ENCODE data around the gene CUL5.

DNA sequence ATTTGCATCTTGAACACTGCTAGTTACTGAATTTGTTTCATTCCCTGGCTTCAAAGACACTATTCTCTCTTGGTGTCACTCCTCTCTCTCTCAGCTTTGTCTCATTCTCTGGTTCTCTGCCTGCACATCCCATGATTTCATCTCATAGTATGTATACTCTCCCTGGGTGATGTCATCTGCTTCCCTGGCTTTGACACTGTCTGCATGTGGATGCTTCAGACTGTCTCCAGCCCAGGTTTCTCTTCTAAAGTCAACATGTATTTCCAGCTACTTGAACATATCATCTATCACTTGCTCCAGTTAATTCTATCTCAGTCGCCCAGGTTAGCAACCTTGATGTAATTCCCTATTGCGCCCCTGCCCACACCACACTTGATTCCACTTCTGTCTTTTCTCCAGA is 103.4 kb downstream of the CUL5 start:
- TF ChIP-seq, protein P1, sequence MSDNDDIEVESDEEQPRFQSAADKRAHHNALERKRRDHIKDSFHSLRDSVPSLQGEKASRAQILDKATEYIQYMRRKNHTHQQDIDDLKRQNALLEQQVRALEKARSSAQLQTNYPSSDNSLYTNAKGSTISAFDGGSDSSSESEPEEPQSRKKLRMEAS (IDR thresholded peaks at IDR 0.05; ENCODE audit: low read depth), result no peak
- TF ChIP-seq EZH2phosphoT487 (IDR thresholded peaks at IDR 0.05; ENCODE audit: borderline replicate concordance, low read depth) (no peak), NFIC (IDR thresholded peaks at IDR 0.05; ENCODE audit: borderline replicate concordance) (no peak), RAD21 (IDR thresholded peaks at IDR 0.05; ENCODE audit: low read length) (no peak), TCF12 (IDR thresholded peaks at IDR 0.05) (no peak)
- TF ChIP-seq, protein P2, sequence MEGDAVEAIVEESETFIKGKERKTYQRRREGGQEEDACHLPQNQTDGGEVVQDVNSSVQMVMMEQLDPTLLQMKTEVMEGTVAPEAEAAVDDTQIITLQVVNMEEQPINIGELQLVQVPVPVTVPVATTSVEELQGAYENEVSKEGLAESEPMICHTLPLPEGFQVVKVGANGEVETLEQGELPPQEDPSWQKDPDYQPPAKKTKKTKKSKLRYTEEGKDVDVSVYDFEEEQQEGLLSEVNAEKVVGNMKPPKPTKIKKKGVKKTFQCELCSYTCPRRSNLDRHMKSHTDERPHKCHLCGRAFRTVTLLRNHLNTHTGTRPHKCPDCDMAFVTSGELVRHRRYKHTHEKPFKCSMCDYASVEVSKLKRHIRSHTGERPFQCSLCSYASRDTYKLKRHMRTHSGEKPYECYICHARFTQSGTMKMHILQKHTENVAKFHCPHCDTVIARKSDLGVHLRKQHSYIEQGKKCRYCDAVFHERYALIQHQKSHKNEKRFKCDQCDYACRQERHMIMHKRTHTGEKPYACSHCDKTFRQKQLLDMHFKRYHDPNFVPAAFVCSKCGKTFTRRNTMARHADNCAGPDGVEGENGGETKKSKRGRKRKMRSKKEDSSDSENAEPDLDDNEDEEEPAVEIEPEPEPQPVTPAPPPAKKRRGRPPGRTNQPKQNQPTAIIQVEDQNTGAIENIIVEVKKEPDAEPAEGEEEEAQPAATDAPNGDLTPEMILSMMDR (IDR thresholded peaks at IDR 0.05), result no peak
- TF ChIP-seq, protein P3, sequence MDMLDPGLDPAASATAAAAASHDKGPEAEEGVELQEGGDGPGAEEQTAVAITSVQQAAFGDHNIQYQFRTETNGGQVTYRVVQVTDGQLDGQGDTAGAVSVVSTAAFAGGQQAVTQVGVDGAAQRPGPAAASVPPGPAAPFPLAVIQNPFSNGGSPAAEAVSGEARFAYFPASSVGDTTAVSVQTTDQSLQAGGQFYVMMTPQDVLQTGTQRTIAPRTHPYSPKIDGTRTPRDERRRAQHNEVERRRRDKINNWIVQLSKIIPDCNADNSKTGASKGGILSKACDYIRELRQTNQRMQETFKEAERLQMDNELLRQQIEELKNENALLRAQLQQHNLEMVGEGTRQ (IDR thresholded peaks at IDR 0.05; ENCODE audit: borderline replicate concordance, low read depth, low read length), result no peak
